HG03575 (cell line): ENCODE results near the gene CEP120.
"Not testable (repeated sequence)": the region's sequence is repeated elsewhere in the genome, so short reads cannot be mapped to it uniquely, and the experiment has no call there.

Experiments used
- ATAC-seq: cut with Tn5 transposase; IDR thresholded peaks from one replicate; pipeline ENCODE4 v1.9.1; 2021; ENCODE audit not compliant: unreplicated experiment, insufficient number of reproducible peaks, low FRiP score; ENCODE audit errors: extremely low read depth

Gene CEP120

GRCh38 chr5:123344816-123345426 lies 78.3 kb downstream of the CEP120 start:
- no peak for ATAC-seq

DNA sequence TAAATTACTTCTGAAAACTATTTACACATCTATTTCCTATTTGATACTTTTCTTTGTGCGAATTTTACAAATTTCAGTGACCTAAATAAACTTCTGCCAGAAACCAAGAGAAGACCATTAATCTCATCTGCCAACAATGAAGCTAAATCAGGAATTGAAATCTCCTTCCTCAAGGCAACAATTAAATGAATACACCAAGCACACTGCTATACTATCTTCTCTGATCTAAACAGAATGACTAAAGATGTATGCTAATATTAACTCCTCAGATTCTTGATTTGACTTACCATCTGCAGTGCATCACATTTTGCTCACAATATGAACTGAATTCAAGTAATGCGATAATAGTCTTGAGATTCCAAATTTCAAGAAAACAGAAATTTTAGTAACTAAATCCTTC lies 82.3 kb downstream of the CEP120 start:
- ATAC-seq = no peak

GRCh38 chr5:123308377-123308776 lies 114.8 kb downstream of the CEP120 start:
- not testable (repeated sequence) for ATAC-seq

GRCh38 chr5:123305751-123306150 lies 117.5 kb downstream of the CEP120 start:
- no peak for ATAC-seq

DNA sequence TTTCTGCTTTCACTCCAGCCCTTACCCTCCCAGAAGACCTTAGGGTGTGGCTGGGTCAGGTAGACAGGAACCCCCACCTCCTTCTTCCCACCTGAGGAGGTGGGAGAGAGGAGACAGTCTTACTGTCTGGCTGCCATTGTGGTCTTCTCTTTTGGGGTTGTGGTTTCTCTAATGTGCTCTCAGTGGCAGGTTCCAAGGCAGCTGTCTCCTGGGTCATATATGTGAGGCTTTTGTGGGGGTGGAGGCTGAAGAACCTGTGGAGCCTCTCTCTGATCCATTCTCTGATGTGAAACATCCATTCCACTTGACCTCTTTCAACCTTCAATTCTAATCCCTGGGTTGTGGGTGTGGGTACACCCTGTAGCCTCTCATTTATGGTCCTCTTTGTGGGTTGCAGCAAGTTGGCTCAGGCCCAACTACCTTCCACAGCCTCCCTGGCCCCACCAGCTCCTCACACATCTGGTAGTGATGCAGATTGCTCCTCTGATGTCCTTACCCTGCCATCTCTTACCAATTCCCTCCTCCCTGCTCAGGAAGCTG lies 118.4 kb downstream of the CEP120 start:
- ATAC-seq = no peak

DNA sequence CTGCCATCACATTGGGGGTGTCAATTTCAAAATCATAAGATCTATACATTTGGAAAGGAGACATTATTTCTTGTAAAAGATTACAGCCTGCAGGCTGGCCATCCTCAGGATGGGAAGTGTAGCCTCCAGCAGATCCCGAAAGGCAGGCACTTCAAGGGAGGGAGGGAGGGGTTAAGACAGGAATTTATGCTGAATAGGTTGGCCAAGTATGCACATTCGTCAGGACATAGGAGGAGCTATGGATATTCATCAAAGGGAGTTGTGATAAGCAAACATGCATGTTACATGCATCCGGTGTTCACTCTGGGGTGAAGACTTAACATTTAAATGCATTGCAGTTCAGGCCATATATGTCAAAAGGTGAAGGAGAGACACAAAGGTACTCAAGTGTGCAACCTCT lies 119.4 kb downstream of the CEP120 start:
- no peak for ATAC-seq

DNA sequence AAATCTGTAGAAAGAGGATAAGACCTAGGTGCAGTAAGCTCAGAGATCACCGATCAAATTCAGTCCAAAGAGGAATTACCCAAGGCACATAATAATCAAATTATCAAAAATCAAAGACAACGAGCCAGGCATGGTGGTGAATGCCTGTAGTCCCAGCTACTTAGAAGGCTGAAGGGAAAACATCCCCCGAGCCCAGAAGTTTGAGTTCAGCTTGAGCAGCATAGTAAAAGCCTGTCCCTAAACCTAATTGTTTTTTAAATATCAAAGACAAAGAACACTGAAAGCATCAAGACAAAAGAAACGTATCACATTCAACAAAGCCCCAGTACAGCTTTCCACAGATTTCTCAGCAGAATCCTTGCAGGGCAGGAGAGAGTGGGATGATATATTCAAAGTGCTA lies 122.9 kb downstream of the CEP120 start:
- no peak for ATAC-seq

- no peak for ATAC-seq
Measured at GRCh38 chr5:123299136-123299535, 124.1 kb downstream of the CEP120 start.

DNA sequence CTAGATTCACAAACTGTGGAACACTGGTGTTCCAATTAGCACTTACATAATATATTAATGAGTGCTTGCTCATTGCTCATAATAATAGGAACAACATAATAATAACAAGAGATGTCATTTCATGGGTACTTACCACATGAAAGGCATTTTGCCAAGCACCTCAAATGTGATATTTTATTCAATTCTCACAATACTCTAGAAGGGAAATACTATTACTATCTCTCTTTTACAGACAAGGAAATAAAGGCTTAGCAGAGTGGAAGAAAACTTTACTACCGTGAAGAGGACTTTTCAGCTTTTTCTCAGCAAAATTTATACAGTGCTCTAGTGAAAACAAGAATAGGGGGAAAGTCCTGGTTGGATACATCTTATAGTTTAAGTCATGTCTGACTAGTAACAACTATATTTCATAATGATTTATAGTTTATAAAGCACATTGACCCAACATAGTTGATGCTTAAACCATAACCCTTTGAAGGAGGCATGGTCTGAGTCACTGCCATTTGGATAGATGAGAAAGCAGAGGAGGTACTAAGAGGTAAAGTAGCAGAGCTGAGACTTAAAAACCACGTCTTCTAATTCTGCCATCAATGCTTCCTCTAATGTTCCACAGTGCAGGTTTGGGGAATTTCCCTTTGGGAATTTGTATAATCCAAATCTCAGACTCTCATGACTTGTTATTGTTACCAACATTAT lies 124.7 kb downstream of the CEP120 start:
- ATAC-seq = no peak

DNA sequence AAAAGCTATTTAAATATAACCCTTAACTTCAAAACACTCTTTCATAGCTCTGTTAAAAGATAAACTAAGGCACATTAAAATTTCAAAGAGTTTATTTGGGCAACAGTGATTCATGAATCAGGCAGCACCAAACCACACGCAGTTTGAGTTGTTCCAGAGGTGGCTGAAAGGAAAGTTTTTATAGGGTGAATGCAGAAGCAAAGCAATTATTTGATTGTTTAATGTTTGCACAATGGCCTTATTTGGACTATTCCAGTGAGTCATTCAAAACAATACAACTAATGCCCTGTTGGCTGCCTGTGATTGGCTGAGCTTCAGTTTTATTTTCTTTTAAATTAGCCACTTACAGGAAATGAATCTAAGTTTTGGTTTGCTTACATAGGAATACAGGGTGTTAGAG lies 125.3 kb downstream of the CEP120 start:
- ATAC-seq = no peak

- no peak for ATAC-seq
Measured at GRCh38 chr5:123297198-123297831, 125.9 kb downstream of the CEP120 start.
